Sigmoid colon (tissue), 7 donors: ENCODE data around the gene NRF1. TPM values are rescaled to one million over a fixed set of nuclear protein-coding genes. Genes with fewer than 3 reads are reported as not detected.

Experiments used
- DNase-seq: peaks from one replicate; pipeline ENCODE4 v3.0.0-alpha.2; 2019
- H3K27ac ChIP-seq, 4 donors: fragments of 200-600 bp; sonication (generic); one replicate each; pipeline ENCODE4 v1.5.1; 2016 to 2019; ENCODE audit warnings: mild to moderate bottlenecking in 1 of 4
- H3K27me3 ChIP-seq, 3 donors: fragments of 200-600 bp; sonication (generic); one replicate each; pipeline ENCODE4 v1.5.1; 2019; ENCODE audit warnings: mild to moderate bottlenecking in 1 of 3
- H3K36me3 ChIP-seq, 4 donors: fragments of 200-600 bp; sonication (generic); one replicate each; pipeline ENCODE4 v1.5.1; 2016 to 2019
- H3K4me1 ChIP-seq, 4 donors: fragments of 200-600 bp; sonication (generic); one replicate each; pipeline ENCODE4 v1.5.1; 2017 to 2019
- H3K4me3 ChIP-seq, 4 donors: fragments of 200-600 bp; sonication (generic); one replicate each; pipeline ENCODE4 v1.5.1; 2017 to 2019; ENCODE audit warnings: mild to moderate bottlenecking in 2 of 4, moderate library complexity in 1 of 4
- H3K9me3 ChIP-seq, 4 donors: fragments of 200-600 bp in 3 of 4; sonication (generic) in 3 of 4; one replicate each; pipeline versions ENCODE4 v1.5.1 to v1.6.1; 2013 to 2019
- EP300 ChIP-seq, 4 donors: sonication (generic); formaldehyde crosslinking; IDR thresholded peaks; one replicate each; pipeline ENCODE4 v1.6.1; 2017; ENCODE audit warnings: antibody characterized with exemption in 4 of 4
- POLR2A ChIP-seq, 2 donors: fragments of 450-650 bp; IDR thresholded peaks; one replicate each; pipeline ENCODE4 v1.6.1; 2016; ENCODE audit warnings: antibody characterized with exemption in 2 of 2, mild to moderate bottlenecking in 2 of 2, moderate library complexity in 2 of 2
- POLR2AphosphoS5 ChIP-seq, 4 donors: sonication (generic); formaldehyde crosslinking; IDR thresholded peaks; one replicate each; pipeline ENCODE4 v1.6.1; 2017; ENCODE audit warnings: antibody characterized with exemption in 4 of 4
- WGBS, 2 donors: extraction: QIAGEN DNeasy Blood & Tissue Kit; methylation state at CpG; one replicate each; pipeline ENCODE4 v1.1.7; 2013; 5-methylcytosine and 5-hydroxymethylcytosine counted together
- intact Hi-C: fragments of 100-400 bp; cut with DNase I; formaldehyde crosslinking; loops from one replicate; pipeline ENCODE4 v1.15.1; 2023
- polyA plus RNA-seq, 3 donors: library from polyadenylated mRNA; stranded (reverse); fragments of 200-250 nt; gene quantifications; one replicate each; pipeline ENCODE4 v1.2.3, GENCODE V29; 2013
- total RNA-seq, 4 donors: library from RNA; depleted of rRNA; stranded (reverse); fragments of >200 nt; gene quantifications; one replicate each; pipeline ENCODE4 v1.1.0, GENCODE V29; 2016
- TF ChIP-seq, protein P1 (sequence below), 4 experiments: fragments of 450-650 bp in 3 of 4; fragments of 200-600 bp in 1 of 4; IDR thresholded peaks; one replicate each; pipeline ENCODE4 v1.5.1; 2016 to 2019; ENCODE audit warnings: antibody characterized with exemption in 4 of 4, mild to moderate bottlenecking in 3 of 4, moderate library complexity in 2 of 4
- donor health status: healthy with polysubstance abuse.
- donor health status: Bipolar disorder and iron deficiency.
- donor health status: healthy.

Gene NRF1
- total and polyA plus RNA-seq, 7 donors: 4.8 to 18.1 (median 15.0) TPM

DNA sequence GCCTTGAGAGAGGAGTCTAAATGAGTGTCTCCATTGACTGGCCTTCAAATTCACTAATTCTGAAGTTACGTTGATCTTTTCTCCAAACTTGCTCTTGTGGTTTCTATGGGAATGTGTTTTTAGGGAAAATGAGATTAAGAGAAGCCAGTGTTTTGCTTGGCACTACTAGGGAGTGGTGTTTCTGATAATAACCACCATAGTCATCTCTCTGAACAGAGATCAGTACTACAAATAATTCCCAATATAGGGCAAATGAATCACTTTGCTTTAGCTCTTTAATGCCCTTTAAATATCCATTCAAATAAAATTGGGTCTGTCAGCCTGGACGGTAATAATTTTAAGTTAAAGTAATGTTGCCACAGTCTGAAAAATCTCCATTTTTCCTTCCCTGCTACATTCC lies 90.8 kb downstream of the NRF1 start:
- 95 to 99% methylated on average over 2 of the region's 2 CpGs for WGBS, 2 donors
- H3K36me3 ChIP-seq: peaks cover 0 to 8% (median 0%) of the 10 kb centered on the region in 4 donors
- no peaks in the 10 kb centered on the region for H3K27me3 ChIP-seq
- no peak overlapping the region for H3K4me3 ChIP-seq
- no peaks in the 10 kb centered on the region for H3K9me3 ChIP-seq
- DNase-seq: no peak
- TF ChIP-seq POLR2A (IDR thresholded peaks at IDR 0.05) (no peak), POLR2AphosphoS5 (IDR thresholded peaks at IDR 0.05) (no peak), EP300 (IDR thresholded peaks at IDR 0.05) (no peak)
- TF ChIP-seq, protein P1, sequence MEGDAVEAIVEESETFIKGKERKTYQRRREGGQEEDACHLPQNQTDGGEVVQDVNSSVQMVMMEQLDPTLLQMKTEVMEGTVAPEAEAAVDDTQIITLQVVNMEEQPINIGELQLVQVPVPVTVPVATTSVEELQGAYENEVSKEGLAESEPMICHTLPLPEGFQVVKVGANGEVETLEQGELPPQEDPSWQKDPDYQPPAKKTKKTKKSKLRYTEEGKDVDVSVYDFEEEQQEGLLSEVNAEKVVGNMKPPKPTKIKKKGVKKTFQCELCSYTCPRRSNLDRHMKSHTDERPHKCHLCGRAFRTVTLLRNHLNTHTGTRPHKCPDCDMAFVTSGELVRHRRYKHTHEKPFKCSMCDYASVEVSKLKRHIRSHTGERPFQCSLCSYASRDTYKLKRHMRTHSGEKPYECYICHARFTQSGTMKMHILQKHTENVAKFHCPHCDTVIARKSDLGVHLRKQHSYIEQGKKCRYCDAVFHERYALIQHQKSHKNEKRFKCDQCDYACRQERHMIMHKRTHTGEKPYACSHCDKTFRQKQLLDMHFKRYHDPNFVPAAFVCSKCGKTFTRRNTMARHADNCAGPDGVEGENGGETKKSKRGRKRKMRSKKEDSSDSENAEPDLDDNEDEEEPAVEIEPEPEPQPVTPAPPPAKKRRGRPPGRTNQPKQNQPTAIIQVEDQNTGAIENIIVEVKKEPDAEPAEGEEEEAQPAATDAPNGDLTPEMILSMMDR (IDR thresholded peaks at IDR 0.05): no peak
- no peaks in the 10 kb centered on the region for H3K4me1 ChIP-seq
- intact Hi-C loops: no loop called here
- no peak overlapping the region for H3K27ac ChIP-seq

DNA sequence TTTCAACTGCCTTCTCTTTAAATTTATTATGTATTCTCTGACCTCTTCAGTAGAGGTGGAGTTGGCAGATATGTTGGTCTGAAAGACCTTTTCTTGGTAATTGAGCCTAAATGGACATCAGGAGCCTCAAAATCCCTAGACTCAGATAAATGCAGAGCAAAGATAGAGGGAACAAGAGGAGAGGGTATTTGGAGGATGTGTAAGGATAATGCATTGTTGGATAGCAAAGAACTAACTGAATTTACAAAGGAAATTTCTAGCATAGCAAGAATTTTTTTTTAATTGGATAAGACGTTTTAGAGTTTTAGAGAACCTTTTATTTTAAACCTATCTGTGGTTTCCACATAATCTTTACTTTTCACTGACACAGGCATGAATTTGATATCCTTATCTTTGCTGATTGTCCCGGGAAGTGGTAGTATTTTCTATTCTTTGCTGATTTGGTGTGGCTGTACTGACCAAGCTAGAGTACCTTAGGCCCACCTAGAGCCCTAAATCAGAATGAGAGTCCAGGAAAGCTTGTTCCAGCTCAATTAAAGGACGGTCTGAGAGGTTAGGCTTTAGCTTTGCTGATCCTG lies 91.3 kb downstream of the NRF1 start:
- Histone ChIP-seq H3K4me1 (no peaks in the 10 kb centered on the region), H3K36me3 (peaks cover 0 to 8% (median 0%) of the 10 kb centered on the region in 4 donors), H3K9me3 (no peaks in the 10 kb centered on the region), H3K27ac (no peak overlapping the region), H3K4me3 (no peak overlapping the region), H3K27me3 (no peaks in the 10 kb centered on the region)
- WGBS, 2 donors: 90 to 92% methylated on average over 3 of the region's 3 CpGs
- no peak for DNase-seq
- no peak for TF ChIP-seq POLR2AphosphoS5 (IDR thresholded peaks at IDR 0.05)
- TF ChIP-seq, protein P1 (IDR thresholded peaks at IDR 0.05): no peak
- intact Hi-C loops: no loop called here

DNA sequence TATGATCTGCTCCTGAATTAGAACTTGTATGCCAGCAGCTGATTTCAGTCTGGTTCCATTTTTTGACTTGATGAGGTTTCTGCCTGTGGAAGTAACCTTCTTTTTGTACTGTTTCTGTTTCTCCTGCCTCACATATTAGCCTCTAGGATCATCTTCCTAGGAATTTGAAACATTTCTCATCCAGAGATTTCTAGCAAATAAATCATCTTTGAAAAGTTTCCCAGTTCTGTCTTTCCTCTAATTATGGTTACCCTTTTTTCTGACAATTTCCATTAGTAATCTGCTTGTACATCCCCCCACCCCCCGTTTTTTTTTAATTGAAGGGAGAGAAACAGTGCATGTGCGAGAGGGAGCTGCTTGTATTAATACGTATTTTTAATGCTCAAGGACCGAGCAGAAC lies 92.2 kb downstream of the NRF1 start:
- 94 to 95% methylated on average over 4 of the region's 4 CpGs for WGBS, 2 donors
- no peak overlapping the region for H3K4me3 ChIP-seq
- intact Hi-C loops: no loop called here

DNA sequence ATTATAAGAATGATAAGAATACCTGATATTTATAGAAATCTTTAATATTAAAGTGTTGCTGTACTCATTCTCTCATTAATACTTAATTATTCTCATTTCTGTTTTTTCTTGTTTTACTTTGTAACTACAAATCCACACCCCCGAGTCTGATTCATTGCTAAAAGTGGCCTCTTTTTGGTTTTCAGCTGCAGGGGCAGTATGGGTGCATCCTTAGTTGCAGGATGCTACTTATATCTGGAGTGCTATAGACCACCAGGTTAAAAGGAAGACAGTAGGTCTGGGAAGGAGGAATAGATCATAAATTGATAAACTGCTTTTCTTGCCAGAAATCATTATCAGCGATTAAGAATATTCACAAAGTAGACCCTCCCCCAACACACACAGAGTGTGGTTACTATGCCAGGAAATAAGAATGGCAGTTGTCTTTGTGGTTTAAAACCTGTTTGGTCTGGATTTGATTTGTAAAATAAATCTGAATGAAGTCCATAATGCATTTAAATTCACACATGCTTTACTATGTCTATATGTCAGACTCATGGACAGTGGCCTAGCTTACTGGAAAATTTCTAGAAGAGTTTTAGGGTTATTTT lies 96.5 kb downstream of the NRF1 start:
- Histone ChIP-seq H3K9me3 (no peaks in the 10 kb centered on the region), H3K27ac (no peak overlapping the region), H3K4me3 (no peak overlapping the region), H3K36me3 (peaks cover 8 to 48% (median 23%) of the 10 kb centered on the region in 4 donors), H3K4me1 (no peaks in the 10 kb centered on the region), H3K27me3 (no peaks in the 10 kb centered on the region)
- no peak for TF ChIP-seq POLR2A (IDR thresholded peaks at IDR 0.05)
- TF ChIP-seq EP300 (IDR thresholded peaks at IDR 0.05): no peak
- TF ChIP-seq, protein P1 (IDR thresholded peaks at IDR 0.05): no peak
- TF ChIP-seq POLR2AphosphoS5 (IDR thresholded peaks at IDR 0.05): no peak
- no peak for DNase-seq
- intact Hi-C loops: no loop called here
- 64 to 90% methylated on average over 2 of the region's 2 CpGs for WGBS, 2 donors

More for the DNA sequence above, 92.2 kb downstream of the NRF1 start:
- no peaks in the 10 kb centered on the region for H3K27me3 ChIP-seq
- no peak for DNase-seq
- H3K36me3 ChIP-seq: peaks cover 0 to 7% (median 0%) of the 10 kb centered on the region in 4 donors
- no peak for TF ChIP-seq POLR2A (IDR thresholded peaks at IDR 0.05)
- TF ChIP-seq POLR2AphosphoS5 (IDR thresholded peaks at IDR 0.05): no peak
- TF ChIP-seq EP300 (IDR thresholded peaks at IDR 0.05): no peak
- TF ChIP-seq, protein P1 (IDR thresholded peaks at IDR 0.05): no peak
- H3K9me3 ChIP-seq: no peaks in the 10 kb centered on the region
- H3K27ac ChIP-seq: no peak overlapping the region
- H3K4me1 ChIP-seq: no peaks in the 10 kb centered on the region
